Aorta (tissue), 5 donors: ENCODE measurements around the gene GNB1. TPM values are rescaled to one million over a fixed set of nuclear protein-coding genes. Genes with fewer than 3 reads are reported as not detected.

Source experiments
- ATAC-seq: fragments of 200-7000 bp; cut with Tn5 transposase; one replicate; pipeline ENCODE4 v1.9.1; 2022; ENCODE audit warnings: moderate library complexity; ENCODE audit not compliant: low FRiP score
- DNase-seq, 2 donors: peaks; one replicate each; pipeline ENCODE4 v3.0.0-alpha.2; 2020
- H3K27ac ChIP-seq, 2 donors: one replicate each; pipeline ENCODE4 v1.5.1; 2013; ENCODE audit warnings: low read length in 2 of 2, mild to moderate bottlenecking in 2 of 2, moderate library complexity in 2 of 2, control low read depth in 1 of 2, inconsistent platforms in 1 of 2, low read depth in 1 of 2
- H3K27me3 ChIP-seq, 2 donors: one replicate each; pipeline ENCODE4 v1.6.1; 2013; ENCODE audit warnings: control low read depth in 1 of 2, low read length in 1 of 2, mild to moderate bottlenecking in 1 of 2, moderate library complexity in 1 of 2; ENCODE audit not compliant: insufficient read depth in 2 of 2, control insufficient read depth in 1 of 2
- H3K36me3 ChIP-seq, 2 donors: one replicate each; pipeline ENCODE4 v1.6.1; 2013; ENCODE audit warnings: control low read depth in 1 of 2, low read length in 1 of 2, mild to moderate bottlenecking in 1 of 2; ENCODE audit not compliant: insufficient read depth in 2 of 2, control insufficient read depth in 1 of 2
- H3K4me1 ChIP-seq, 2 donors: one replicate each; pipeline ENCODE4 v1.6.1; 2013; ENCODE audit warnings: low read length in 2 of 2, control low read depth in 1 of 2, mild to moderate bottlenecking in 1 of 2, moderate library complexity in 1 of 2; ENCODE audit not compliant: insufficient read depth in 2 of 2, control insufficient read depth in 1 of 2
- H3K4me3 ChIP-seq, 2 donors: one replicate each; pipeline ENCODE4 v1.5.1; 2013; ENCODE audit warnings: low read length in 2 of 2, control low read depth in 1 of 2, mild to moderate bottlenecking in 1 of 2
- H3K9me3 ChIP-seq: one replicate; pipeline ENCODE4 v1.6.1; 2013; ENCODE audit warnings: mild to moderate bottlenecking, low read length; ENCODE audit not compliant: control insufficient read depth
- WGBS, 2 donors: extraction: QIAGEN DNeasy Blood & Tissue Kit; methylation state at CpG; one replicate each; pipeline ENCODE4 v1.1.7; 2013; 5-methylcytosine and 5-hydroxymethylcytosine counted together
- intact Hi-C, 2 donors: fragments of 100-400 bp; cut with DNase I; formaldehyde crosslinking; loops; one replicate each; pipeline versions ENCODE4 v1.14.2 to v1.15.0; 2022
- polyA plus RNA-seq, 2 donors: library from polyadenylated mRNA; stranded (reverse); fragments of 200-250 nt; gene quantifications; one replicate each; pipeline ENCODE4 v1.2.3, GENCODE V29; 2013
- total RNA-seq, 2 donors: library from RNA; stranded (reverse); fragmentation: NEBNext Ultra II Directional; extraction: Animal tissue kit (Norgen Biotek cat#: 25700); gene quantifications; one replicate each; pipeline ENCODE4 v1.2.1, GENCODE V29; 2021
- donor health status: healthy with polysubstance abuse.
- donor health status: Bipolar disorder and iron deficiency.
- donor health status: DM: no; HTN: no; CAD: no.
- donor health status: DM: no; HTN: no; CAD: no.
- donor health status: DM: yes; HTN: yes; CAD: no.

Gene GNB1
- total and polyA plus RNA-seq, 4 donors = 142 to 312 (median 248) TPM

- WGBS, 2 donors = 83 to 86% methylated on average over 32 of the region's 32 CpGs
- H3K27ac ChIP-seq = no peak overlapping the region
- no peaks in the 10 kb centered on the region for H3K27me3 ChIP-seq
- H3K9me3 ChIP-seq = no peaks in the 10 kb centered on the region
- ATAC-seq (peak; percentile 54), DNase-seq (peak; percentile 80 to 82)
- H3K4me1 ChIP-seq = no peaks in the 10 kb centered on the region
- no peak overlapping the region for H3K4me3 ChIP-seq
- intact Hi-C loops = no loop called here
- peaks cover 3 to 5% of the 10 kb centered on the region in 2 donors for H3K36me3 ChIP-seq
Measured at GRCh38 chr1:1763657-1764621, 126.9 kb downstream of the GNB1 start.

GRCh38 chr1:1761504-1762376, 129.1 kb downstream of the GNB1 start:
- Histone ChIP-seq H3K4me3 (no peak overlapping the region), H3K4me1 (no peaks in the 10 kb centered on the region), H3K27me3 (no peaks in the 10 kb centered on the region), H3K9me3 (no peaks in the 10 kb centered on the region), H3K27ac (no peak overlapping the region), H3K36me3 (peaks cover 3 to 5% of the 10 kb centered on the region in 2 donors)
- intact Hi-C loops = no loop called here
- WGBS, 2 donors = 95% methylated on average over 23 of the region's 23 CpGs
- no peak for ATAC-seq
- no peak for DNase-seq

GRCh38 chr1:1760715-1761114, 130.2 kb downstream of the GNB1 start:
- Histone ChIP-seq H3K9me3 (no peaks in the 10 kb centered on the region), H3K4me1 (no peaks in the 10 kb centered on the region), H3K36me3 (peaks cover 3 to 11% of the 10 kb centered on the region in 2 donors), H3K4me3 (no peak overlapping the region), H3K27ac (no peak overlapping the region), H3K27me3 (no peaks in the 10 kb centered on the region)
- 93% methylated on average over 10 of the region's 10 CpGs for WGBS, 2 donors
- no peak for DNase-seq
- intact Hi-C loops = no loop called here
- no peak for ATAC-seq

GRCh38 chr1:1760345-1760650, 130.6 kb downstream of the GNB1 start:
- H3K27ac ChIP-seq = no peak overlapping the region
- H3K9me3 ChIP-seq = no peaks in the 10 kb centered on the region
- ATAC-seq (no peak), DNase-seq (no peak)
- H3K4me1 ChIP-seq = no peaks in the 10 kb centered on the region
- 91 to 95% methylated on average over 20 of the region's 20 CpGs for WGBS, 2 donors
- intact Hi-C loops = no loop called here
- no peaks in the 10 kb centered on the region for H3K27me3 ChIP-seq
- H3K4me3 ChIP-seq = no peak overlapping the region
- H3K36me3 ChIP-seq = peaks cover 3 to 11% of the 10 kb centered on the region in 2 donors

DNA sequence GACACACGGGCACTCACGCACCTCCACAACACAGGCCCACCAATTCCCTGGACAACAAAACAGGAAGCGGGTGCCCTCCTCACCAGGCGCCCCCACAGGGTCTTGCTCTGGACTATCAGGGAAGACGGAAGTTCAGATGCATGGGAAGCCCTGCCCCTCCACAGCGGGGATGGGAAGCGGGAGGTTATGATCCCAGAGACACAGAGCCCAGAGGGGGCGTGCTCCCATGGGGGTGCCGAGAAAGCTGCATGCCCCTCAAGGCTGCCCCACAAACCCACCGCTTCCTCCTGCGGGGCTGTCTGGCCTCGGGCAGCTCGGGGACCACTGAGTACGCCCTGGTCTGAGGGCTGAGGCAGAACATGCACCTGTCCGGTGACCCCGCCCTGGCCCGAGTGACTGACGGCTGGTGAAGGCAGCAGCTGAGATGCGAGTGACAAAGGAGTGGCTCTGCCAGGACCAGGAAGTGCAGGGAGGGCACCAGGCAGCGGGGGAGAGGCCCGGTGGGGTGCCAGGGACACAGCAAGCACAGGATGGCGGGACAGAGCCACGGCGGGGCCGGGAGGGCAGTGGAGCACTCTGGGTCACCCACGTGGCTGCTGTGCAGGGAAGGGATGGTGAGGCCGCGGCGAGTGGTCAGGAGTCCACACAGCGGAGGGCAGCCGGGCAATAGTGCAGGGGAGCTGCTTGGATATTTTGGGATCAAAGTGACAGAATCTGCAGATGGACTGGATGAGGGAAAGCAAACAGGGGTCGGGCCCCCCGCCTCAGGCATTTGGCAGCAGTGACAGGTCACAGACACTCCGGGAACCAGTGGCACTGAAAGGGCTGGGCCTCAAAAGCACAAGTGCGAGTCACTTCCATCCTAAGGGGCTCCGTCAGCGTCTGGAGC, 131.2 kb downstream of the GNB1 start:
- Histone ChIP-seq H3K27ac (no peak overlapping the region), H3K4me1 (no peaks in the 10 kb centered on the region), H3K27me3 (no peaks in the 10 kb centered on the region), H3K9me3 (no peaks in the 10 kb centered on the region), H3K36me3 (peaks cover 3 to 11% of the 10 kb centered on the region in 2 donors), H3K4me3 (no peak overlapping the region)
- no peak for ATAC-seq
- intact Hi-C loops = no loop called here
- DNase-seq = no peak
- 89 to 90% methylated on average over 36 to 37 of the region's 37 CpGs for WGBS, 2 donors

DNA sequence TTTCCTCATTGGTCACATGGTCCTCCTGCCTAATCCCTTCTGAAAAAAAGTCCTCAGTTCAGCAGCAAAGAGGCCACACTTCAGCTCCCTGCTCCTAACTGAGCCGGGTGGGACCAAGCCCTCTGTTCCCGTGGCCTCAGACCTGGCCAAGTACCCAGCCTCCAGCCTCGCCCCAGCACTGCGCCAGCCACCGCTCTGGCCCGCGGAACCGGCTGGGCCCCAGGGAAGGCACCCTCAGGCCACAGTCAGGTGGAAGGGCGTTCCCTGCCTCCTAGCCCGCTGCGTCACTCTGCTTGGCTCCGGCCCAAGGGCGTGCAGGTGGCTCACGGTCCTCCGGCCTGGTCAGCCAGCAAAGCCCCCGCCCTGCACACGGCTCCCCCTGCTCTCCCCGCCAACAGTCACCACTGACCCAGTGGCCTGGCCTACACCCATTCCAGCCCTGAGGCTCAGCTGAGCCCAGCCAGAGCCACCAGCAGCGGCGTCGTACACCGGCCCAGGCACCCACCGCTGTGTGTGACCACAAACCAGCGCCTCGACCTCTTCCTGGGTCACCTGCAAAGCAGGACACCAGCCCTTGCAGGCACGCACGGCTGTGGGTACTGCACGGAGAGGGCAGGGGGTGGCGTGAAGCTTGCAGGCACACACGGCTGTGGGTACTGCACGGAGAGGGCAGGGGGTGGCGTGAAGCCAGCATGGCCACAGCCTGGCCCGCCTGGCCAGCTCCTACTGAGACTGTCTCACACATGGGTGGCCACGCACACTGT, 132.0 kb downstream of the GNB1 start:
- Histone ChIP-seq H3K9me3 (no peaks in the 10 kb centered on the region), H3K27ac (no peak overlapping the region), H3K27me3 (no peaks in the 10 kb centered on the region), H3K4me3 (no peak overlapping the region), H3K4me1 (no peaks in the 10 kb centered on the region), H3K36me3 (peaks cover 0 to 17% of the 10 kb centered on the region in 2 donors)
- intact Hi-C loops = no loop called here
- ATAC-seq (peak; percentile 51), DNase-seq (peak in 1 of 2 donors; percentile 59)
- WGBS, 2 donors = 82 to 84% methylated on average over 34 of the region's 34 CpGs

DNA sequence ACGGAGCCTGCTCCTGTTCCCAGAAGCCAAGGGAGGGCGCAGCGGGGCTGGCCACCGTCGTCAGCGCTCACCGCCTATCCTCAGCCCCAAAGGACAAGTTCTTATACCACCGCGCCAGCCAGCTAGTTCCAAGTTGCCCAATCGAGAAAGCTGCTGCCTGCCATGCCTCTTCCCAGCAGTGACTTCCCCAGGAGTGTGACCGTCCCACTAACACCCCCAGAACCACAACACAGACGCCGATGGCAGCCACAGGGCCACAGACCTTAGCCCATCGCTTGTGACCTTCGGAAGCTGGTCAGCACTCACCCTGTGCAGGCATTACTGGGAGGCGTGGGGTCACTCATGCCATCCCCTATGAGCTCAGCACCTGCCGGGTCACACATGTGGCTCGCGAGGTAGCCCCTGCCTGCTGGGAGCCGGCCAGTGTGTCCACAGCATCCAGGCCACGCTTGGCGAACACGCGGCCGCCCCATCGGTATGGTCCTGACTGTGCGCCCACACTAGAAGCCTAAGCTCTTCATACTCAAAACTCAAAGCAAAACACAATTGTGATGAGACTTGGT, 132.7 kb downstream of the GNB1 start:
- Histone ChIP-seq H3K4me3 (no peak overlapping the region), H3K36me3 (peaks cover 0 to 21% of the 10 kb centered on the region in 2 donors), H3K9me3 (no peaks in the 10 kb centered on the region), H3K27me3 (no peaks in the 10 kb centered on the region), H3K27ac (no peak overlapping the region), H3K4me1 (no peaks in the 10 kb centered on the region)
- WGBS, 2 donors = 92 to 93% methylated on average over 27 of the region's 27 CpGs
- no peak for DNase-seq
- intact Hi-C loops = no loop called here
- no peak for ATAC-seq
